Tibial nerve (tissue), 4 donors: Measurements from ENCODE around the gene ACTL10.

Experiments used
- CTCF ChIP-seq, 5 experiments: fragments of 200-600 bp in 3 of 5; fragments of 450-650 bp in 2 of 5; sonication (generic) in 3 of 5; IDR thresholded peaks; one replicate each; pipeline ENCODE4 v1.5.1; 2016 to 2019; ENCODE audit warnings: antibody characterized with exemption in 5 of 5, mild to moderate bottlenecking in 3 of 5, moderate library complexity in 2 of 5
- EP300 ChIP-seq, 2 donors: sonication (generic); formaldehyde crosslinking; IDR thresholded peaks; one replicate each; pipeline ENCODE4 v1.6.1; 2017; ENCODE audit warnings: antibody characterized with exemption in 2 of 2, mild to moderate bottlenecking in 1 of 2
- POLR2A ChIP-seq, 2 donors: fragments of 450-650 bp; IDR thresholded peaks; one replicate each; pipeline ENCODE4 v1.6.1; 2017; ENCODE audit warnings: antibody characterized with exemption in 2 of 2, mild to moderate bottlenecking in 2 of 2, moderate library complexity in 2 of 2

- TF ChIP-seq POLR2A (IDR thresholded peaks at IDR 0.05) (no peak), CTCF (IDR thresholded peaks at IDR 0.05) (no peak), EP300 (IDR thresholded peaks at IDR 0.05) (no peak)
Observed at GRCh38 chr20:33659341-33660034, 7.3 kb upstream of the ACTL10 start.
